Tibial artery (tissue), 4 donors: ENCODE results near the gene TMPRSS13.

ENCODE experiments used
- DNase-seq, 2 donors: peaks; one replicate each; pipeline ENCODE4 v3.0.0-alpha.2; 2019
- H3K27ac ChIP-seq, 2 donors: fragments of 200-600 bp; sonication (generic) in 1 of 2; 1 replicate in 1 of 2; 2 replicates in 1 of 2; pipeline ENCODE4 v1.5.1; 2018 to 2019; ENCODE audit warnings: mild to moderate bottlenecking in 1 of 2
- H3K27me3 ChIP-seq, 2 donors: fragments of 200-600 bp; sonication (generic) in 1 of 2; one replicate each; pipeline versions ENCODE4 v1.5.1 to v1.6.0; 2016 to 2019
- H3K36me3 ChIP-seq, 3 donors: fragments of 200-600 bp; sonication (generic) in 2 of 3; one replicate each; pipeline ENCODE4 v1.5.1; 2016 to 2019; ENCODE audit warnings: mild to moderate bottlenecking in 2 of 3
- H3K4me1 ChIP-seq, 4 donors: fragments of 200-600 bp; sonication (generic) in 2 of 4; 1 replicate in 3 of 4; 2 replicates in 1 of 4; pipeline ENCODE4 v1.5.1; 2016 to 2019
- H3K4me3 ChIP-seq, 2 donors: fragments of 200-600 bp; sonication (generic) in 1 of 2; 1 replicate in 1 of 2; 2 replicates in 1 of 2; pipeline ENCODE4 v1.5.1; 2018 to 2019; ENCODE audit warnings: mild to moderate bottlenecking in 2 of 2
- H3K9me3 ChIP-seq, 3 donors: fragments of 200-600 bp; sonication (generic) in 1 of 3; one replicate each; pipeline ENCODE4 v1.5.1; 2016 to 2019
- intact Hi-C: fragments of 100-400 bp; cut with DNase I; formaldehyde crosslinking; loops from one replicate; pipeline ENCODE4 v1.15.0; 2023; ENCODE audit warnings: low total_unique reads
- TF ChIP-seq, protein P1 (sequence below), 2 experiments: fragments of 200-600 bp in 1 of 2; fragments of 450-650 bp in 1 of 2; IDR thresholded peaks; one replicate each; pipeline ENCODE4 v1.5.1; 2017 to 2019; ENCODE audit warnings: antibody characterized with exemption in 2 of 2, mild to moderate bottlenecking in 1 of 2, moderate library complexity in 1 of 2

The TMPRSS13 gene

DNA sequence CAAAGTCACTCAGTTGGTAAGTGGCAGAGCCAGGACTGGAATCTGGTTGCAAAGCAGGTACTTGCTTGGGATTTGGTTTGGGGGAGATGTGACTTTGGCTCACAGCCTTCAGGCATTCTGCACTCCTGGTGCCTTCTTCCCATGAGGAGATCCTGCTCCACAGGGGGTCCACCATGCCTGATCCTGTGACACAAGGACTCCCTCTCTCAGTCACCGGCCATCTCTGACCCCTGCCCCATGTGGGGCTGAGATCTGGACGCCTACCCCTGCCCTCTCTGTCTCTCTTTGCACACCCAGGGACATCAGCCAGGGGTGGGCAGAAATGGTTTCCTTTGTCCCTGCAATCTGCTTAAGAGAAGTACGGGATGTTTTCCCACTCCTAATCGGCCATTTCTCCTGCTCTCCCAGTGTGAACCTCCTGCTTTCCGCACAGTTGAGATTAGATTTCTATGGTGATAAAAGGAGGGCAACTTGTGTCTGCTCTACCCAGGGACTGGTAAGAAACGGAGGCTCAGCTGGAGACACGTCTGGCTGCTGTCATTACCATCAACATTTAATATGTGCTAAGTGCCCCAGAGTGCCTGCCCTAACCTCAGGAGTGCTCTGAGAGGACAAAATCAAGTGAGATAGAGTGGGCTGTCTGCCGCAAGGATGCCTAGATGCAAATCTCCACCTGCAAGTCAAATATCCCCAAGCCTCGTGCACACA, 41.6 kb downstream of the TMPRSS13 start:
- no peak overlapping the region for H3K4me3 ChIP-seq
- intact Hi-C loops = no loop called here
- no peaks in the 10 kb centered on the region for H3K9me3 ChIP-seq
- no peak for DNase-seq
- H3K27ac ChIP-seq = no peak overlapping the region
- peaks cover 0 to 20% of the 10 kb centered on the region in 2 donors for H3K27me3 ChIP-seq
- no peaks in the 10 kb centered on the region for H3K36me3 ChIP-seq
- TF ChIP-seq, protein P1, sequence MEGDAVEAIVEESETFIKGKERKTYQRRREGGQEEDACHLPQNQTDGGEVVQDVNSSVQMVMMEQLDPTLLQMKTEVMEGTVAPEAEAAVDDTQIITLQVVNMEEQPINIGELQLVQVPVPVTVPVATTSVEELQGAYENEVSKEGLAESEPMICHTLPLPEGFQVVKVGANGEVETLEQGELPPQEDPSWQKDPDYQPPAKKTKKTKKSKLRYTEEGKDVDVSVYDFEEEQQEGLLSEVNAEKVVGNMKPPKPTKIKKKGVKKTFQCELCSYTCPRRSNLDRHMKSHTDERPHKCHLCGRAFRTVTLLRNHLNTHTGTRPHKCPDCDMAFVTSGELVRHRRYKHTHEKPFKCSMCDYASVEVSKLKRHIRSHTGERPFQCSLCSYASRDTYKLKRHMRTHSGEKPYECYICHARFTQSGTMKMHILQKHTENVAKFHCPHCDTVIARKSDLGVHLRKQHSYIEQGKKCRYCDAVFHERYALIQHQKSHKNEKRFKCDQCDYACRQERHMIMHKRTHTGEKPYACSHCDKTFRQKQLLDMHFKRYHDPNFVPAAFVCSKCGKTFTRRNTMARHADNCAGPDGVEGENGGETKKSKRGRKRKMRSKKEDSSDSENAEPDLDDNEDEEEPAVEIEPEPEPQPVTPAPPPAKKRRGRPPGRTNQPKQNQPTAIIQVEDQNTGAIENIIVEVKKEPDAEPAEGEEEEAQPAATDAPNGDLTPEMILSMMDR (IDR thresholded peaks at IDR 0.05) = no peak
- no peaks in the 10 kb centered on the region for H3K4me1 ChIP-seq

DNA sequence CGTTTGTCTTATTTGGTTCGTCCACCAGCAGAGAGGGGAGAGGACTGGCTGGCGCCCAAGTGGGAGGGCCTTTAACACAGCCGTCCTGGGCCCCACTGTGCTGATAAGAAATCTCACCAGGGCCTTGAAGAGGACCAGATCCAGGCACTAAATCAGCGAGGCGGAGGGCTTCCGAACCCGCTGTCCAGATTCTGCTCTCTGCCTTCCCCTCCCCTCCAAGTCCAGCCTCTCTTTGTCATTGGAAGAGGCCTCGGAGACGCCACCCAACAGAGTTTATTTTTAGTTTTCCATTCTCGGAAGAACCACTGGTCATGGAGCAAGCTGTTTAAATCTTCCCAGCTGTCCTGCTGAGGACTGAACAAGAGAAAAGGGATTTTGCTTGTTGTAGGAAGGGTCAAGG, 43.4 kb downstream of the TMPRSS13 start:
- intact Hi-C loops = no loop called here
- no peaks in the 10 kb centered on the region for H3K4me1 ChIP-seq
- TF ChIP-seq, protein P1 (IDR thresholded peaks at IDR 0.05) = no peak
- peaks cover 0 to 31% of the 10 kb centered on the region in 2 donors for H3K27me3 ChIP-seq
- no peaks in the 10 kb centered on the region for H3K36me3 ChIP-seq
- H3K4me3 ChIP-seq = no peak overlapping the region
- no peaks in the 10 kb centered on the region for H3K9me3 ChIP-seq
- peak in 1 of 2 donors; percentile 37 for DNase-seq
- no peak overlapping the region for H3K27ac ChIP-seq

DNA sequence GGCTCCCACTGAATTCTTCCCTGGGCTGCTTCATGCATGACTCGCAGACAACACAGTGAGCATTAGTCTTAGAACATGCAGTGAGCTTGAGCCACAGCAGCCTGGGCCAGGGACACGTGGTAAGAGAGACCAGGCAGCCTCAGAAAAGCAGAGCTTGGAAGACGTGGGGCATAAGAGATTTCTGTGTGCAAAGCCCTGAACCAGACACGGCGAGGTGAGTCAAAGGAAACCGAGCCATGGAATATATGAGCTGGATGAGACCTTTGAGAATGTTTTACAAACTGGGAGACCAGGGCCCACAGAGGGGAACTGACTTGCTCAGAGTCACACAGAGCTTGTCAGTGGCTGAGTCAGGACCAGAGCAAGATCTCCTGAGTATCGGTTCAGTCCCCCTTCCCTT, 44.2 kb downstream of the TMPRSS13 start:
- Histone ChIP-seq H3K4me3 (no peak overlapping the region), H3K27ac (no peak overlapping the region), H3K36me3 (no peaks in the 10 kb centered on the region), H3K4me1 (no peaks in the 10 kb centered on the region), H3K9me3 (no peaks in the 10 kb centered on the region), H3K27me3 (peaks cover 0 to 35% of the 10 kb centered on the region in 2 donors)
- no peak for DNase-seq
- TF ChIP-seq, protein P1 (IDR thresholded peaks at IDR 0.05) = no peak
- intact Hi-C loops = no loop called here

DNA sequence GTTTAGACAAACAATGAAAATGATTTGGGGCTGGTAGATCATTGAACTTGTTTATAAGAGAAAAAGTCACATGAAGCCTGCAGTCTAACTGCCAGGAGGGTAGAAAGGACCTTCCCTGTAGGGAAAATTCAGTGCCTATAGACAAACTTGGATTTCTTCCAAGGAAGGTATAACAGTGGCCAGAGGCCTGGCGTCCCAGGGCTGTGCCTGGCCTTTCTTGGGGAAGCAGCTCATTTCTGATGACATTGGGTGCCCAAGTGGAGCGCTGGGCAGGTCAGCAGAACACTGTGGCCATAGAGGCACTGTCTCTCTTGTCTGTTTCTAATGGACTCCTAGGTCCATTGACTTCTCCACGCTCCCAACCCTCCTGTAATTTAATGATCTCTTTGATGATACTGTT, 46.1 kb downstream of the TMPRSS13 start:
- DNase-seq = no peak
- Histone ChIP-seq H3K36me3 (no peaks in the 10 kb centered on the region), H3K27me3 (peaks cover 0 to 46% of the 10 kb centered on the region in 2 donors), H3K4me1 (no peaks in the 10 kb centered on the region), H3K4me3 (no peak overlapping the region), H3K27ac (no peak overlapping the region), H3K9me3 (no peaks in the 10 kb centered on the region)
- TF ChIP-seq, protein P1 (IDR thresholded peaks at IDR 0.05) = no peak
- intact Hi-C loops = no loop called here

DNA sequence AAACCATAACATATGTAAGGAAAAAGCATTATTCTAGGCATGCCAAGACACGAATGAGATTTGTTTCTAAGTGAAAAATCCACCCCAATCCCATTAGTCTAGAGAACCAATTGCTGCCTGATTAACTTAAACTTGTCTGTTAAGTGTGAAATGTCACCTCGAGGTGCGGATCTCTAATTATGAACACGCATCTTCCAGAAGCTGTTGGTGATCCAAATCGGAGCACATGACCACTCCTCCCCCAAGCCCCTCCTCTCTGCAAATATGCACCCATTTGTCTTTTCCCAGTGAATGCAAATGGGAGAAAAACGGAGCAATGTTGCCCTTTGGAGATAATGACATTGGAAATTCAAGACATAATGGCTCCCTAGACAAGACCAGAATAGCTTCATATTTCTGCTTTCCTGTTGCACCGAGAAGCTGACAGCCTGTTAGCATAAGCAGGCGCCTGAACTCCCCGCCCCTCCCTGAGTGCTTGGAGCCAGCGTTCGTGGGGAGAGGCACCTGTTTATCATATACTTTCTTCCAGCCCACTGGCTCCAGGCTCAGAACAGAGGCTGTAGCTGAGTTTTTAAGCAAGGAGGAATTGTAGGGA, 46.8 kb downstream of the TMPRSS13 start:
- Histone ChIP-seq H3K9me3 (no peaks in the 10 kb centered on the region), H3K27ac (no peak overlapping the region), H3K4me3 (no peak overlapping the region), H3K27me3 (peaks cover 0 to 52% of the 10 kb centered on the region in 2 donors), H3K4me1 (no peaks in the 10 kb centered on the region), H3K36me3 (no peaks in the 10 kb centered on the region)
- TF ChIP-seq, protein P1 (IDR thresholded peaks at IDR 0.05) = no peak
- no peak for DNase-seq
- intact Hi-C loops = no loop called here
